NCI-H2196 treated with DMSO at 0.1 percent for 48 hours (cell line): ENCODE measurements around the gene PCBP3.
"Not testable (repeated sequence)": the region's sequence is repeated elsewhere in the genome, so short reads cannot be mapped to it uniquely, and the experiment has no call there.

ENCODE experiments used
- DNase-seq: peaks from one replicate; lab custom pipeline; 2025; ENCODE audit not compliant: unreplicated experiment; lab: John Stamatoyannopoulos, UW

Gene PCBP3

DNA sequence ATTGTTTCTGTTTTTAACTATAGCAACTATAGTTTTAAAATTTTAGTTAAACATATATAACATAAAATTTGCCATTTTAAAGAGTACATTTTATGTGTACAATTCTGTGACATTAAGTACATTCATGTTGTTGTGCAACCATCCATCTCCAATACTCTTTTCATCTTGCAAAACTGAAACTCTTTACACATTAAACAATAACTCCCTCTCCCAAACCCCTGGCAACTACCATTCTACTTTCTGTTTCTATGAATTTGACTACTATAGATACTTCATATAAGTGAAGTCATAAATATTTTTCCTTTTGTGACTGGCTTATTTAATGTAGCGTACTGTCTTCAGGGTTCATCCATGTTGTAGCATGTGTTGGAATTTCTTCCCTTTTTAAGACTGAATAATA lies 25.9 kb downstream of the PCBP3 start:
- no peak for DNase-seq

DNA sequence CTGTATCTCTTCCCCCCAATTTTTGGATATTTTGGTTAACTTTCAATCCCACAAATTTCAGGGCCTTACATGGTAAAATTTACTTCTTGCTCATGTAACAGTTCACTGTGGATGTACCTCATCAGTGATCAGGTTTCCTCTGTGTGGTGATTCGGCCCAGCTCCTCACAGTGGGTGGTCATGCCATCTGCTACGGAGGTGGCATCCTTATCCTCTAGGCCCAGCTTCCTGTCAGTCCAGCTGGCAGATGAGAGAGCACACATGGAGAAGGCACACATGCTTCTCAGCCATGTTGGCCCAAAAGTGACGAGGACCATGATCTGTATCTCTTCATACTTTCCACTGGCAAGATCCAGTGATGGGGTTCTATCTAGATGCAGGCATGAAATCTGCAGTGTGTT lies 27.2 kb downstream of the PCBP3 start:
- DNase-seq = peak; percentile 11

DNA sequence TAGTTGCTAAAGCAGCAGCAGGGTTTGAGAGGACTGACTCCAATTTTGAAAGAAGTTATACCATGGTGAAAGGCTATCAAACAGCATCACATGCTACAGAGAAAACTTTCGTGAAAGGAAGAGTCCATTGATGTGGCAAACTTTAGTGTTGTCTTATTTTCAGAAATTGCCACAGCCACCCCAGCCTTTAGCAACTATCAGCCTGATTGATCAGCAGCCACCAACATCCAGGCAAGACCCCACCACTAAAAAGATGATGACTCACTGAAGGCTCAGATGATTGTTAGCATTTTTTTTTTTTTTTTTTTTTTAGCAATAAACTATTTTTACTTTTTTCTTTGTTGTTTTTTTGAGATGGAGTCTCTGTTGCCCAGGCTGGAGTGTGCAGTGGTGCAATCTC lies 35.3 kb downstream of the PCBP3 start:
- DNase-seq = not testable (repeated sequence)

DNA sequence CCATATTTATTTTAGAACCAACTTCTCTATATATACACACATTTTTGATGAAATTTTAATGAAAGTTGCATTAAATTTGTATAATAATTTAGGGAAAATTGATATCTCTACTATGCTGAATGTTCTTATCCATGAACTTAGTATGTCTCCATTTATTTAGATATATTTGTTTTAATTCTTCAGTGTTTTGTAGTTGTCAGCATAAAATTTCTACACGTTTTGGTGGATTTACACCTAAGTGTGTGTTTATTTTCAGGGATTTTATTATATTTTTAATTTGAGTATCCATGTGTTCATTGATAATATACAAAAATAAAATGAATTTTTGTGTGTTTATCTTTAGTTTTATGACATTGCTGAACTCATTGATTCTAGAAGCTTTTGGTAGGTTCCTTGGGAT lies 36.7 kb downstream of the PCBP3 start:
- DNase-seq = no peak

DNA sequence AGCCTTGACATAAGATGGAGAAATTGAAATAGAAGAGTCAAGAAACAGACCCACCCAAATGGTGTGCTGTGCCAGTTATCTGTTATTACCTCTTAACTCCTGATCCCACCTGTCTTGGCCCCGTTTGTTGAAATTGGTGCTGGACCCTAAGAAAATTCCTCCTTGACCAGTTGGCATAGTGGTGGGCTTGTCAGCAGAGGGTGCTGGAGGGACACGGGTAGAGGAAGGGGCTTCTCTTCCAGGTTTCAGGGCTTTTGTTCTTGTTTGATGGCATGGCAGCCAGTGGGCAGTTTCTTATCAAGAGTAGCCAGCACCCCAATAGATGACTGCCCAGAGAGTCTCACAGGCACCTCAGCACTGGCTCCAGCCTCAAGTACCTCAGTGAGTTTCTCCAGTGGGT lies 51.6 kb downstream of the PCBP3 start:
- DNase-seq = no peak

DNA sequence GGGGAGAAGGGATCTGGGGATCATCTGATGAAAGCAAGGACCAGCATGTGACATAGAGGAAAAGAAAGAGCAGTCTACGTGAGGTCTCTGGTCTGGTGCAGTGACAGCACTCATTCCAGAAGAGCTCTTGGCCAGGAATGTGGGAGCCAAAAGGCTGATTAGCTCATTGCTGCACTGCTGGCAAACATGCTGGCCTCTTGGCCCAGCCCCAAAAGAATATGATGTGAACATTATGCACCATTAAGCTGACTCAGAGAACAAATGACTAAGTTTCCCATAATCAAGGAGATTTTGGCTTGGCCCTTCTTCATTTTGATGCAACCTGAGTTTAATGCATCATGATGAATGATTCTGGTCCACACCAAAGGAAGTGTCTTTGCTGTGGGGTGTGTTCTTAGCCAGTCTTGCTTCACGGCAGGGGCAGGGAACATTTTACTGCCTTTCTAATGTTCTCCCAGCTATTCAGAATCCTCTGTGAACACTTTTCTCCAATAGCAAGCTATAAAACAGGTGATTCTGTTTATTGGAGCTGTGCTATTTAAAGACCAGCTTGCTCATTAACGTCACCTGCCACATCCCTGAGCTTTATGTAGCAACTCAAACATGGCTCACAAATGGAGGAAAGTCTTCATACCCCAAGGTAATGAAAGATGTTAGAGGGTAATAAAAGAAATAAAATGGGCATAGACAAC lies 55.1 kb downstream of the PCBP3 start:
- DNase-seq = no peak

DNA sequence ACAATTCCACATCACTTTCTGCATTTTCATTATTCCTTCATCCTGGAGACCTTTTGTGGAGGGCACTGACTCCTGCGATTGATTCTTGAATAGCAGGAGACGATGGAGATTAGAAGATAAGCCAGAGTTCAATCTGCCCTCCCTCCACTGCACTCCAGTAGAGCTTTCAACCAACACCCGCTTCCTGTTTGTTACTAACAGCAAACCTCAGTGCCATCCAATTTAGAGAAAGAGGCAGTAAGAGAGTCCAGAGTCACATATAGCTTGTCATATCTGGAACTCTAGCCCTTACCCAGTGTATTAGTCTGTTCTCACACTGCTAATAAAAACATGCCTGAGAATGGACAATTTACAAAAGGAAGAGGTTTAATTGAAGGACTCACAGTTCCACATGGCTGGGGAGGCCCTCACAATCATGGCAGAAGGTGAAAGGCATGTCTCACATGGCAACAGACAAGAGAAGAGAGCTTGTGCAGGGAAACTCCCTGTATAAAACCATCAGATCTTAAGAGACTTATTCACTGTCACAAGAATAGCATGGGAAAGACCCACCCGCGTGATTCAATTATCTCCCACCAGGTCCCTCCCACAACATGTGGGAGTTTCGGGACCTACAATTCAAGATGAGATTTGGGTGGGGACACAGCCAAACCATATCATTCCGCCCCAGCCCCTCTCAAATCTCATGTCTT lies 55.9 kb downstream of the PCBP3 start:
- DNase-seq = no peak

DNA sequence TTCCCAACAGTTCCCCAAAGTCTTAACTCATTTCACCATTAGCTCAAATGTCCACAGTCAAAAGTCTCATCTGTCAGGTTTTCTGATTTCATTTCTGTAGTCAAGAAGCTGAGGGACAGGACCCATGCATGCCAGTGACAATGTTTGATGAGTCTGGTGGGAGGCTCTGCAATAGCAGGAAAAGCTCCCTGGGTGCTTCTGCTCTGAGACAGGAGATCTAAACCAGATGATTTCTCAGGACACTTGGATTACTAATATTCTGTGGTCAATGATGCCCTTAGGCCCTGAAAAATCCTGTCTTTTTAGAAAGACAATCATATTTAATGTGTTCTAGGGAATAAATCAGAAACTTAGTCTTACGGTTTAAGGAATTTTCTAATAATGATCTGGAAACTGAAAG lies 56.4 kb downstream of the PCBP3 start:
- no peak for DNase-seq

DNA sequence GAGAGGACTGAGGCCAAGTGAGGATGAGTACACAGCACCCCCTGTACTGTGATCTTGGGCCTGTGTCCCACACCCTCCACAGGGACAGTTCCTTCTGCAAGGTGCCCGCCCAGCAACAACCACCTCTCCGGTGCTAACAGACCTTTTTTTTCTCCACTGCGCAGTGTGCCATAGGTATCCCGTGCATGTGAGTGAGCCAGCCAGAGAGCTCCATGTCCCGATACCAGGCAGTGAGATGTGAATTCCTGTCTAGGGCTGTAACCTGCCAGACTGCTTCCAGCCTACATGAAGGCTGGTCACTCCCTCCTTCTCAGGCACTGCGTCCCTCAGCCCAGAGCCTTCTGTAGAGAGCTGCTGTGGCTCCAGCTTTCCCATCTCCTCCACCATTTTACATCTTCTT lies 56.9 kb downstream of the PCBP3 start:
- DNase-seq = no peak

DNA sequence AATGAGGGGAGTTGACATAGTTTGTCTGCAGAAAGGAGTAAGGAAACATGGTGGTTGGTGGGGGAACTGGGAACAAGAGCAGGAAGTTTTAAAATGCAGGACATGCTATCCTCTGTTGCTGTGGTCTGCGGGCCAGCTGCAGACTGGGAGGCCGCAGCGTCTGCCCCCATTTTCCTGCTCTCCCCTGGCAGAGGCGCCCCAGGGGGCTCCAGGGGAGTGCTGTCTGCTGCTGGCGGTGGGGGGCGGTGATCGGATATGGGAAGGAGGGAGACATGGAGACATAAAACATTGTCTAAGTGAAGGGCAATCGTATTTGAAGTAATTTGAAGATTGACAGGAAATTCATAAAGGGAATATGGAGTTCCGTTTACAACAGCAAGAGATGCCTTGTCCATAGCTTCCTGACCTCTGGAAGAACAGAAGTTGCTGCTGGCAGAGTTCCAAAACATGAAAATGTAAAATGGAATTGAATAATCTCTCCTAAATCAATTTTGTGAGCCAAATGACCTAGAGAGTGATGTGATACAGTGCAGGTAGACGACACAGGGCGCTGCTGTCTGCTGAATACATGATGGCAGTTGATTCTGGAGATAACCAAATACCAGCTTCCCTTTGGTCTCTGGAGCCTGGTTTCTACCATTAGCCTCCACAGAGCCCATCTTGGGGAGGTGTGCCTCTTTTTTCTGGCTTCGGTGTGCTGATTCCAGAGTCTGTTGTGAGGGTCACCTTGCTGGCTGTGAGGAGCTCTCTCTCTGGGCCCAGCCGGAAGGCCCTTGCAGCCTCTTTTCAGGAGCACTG lies 61.0 kb downstream of the PCBP3 start:
- DNase-seq = no peak

DNA sequence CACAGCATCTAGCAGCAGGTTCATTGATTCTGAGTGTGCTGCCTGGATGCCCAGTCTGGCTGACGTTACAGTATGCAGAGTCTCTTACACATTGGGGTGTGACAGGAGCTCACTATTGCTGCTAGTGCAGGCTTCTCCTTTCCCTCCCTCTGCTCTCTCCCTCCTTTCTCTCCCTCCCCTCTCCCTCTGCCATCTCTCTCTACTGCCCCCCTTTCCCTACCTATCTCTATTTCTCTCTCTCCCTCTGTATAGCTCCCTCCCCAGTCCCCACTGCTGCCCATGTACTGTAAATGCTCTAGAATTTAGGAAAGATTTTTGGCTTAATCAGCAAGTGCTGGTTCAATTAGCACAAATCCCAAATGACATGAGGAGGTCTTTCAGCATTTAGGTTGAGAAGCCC lies 62.8 kb downstream of the PCBP3 start:
- no peak for DNase-seq

DNA sequence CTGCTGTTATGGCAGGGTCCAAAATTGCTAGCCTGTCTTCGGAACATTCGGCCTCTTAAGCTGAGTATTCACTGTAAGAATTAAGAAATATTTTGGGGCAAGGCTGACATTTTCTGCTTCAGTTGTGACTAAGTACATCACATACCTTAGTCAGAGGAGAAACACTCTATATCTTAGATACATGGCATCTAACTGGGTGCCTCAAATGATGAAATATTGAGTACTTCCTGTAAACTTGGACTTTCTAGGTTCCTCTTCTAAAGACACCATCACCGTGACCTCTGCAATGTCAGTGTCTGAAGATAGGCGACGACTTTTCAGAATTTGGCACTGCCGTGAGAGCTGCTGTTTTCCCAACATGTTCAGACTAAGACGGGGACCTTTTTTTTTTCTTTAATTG lies 65.6 kb downstream of the PCBP3 start:
- no peak for DNase-seq

DNA sequence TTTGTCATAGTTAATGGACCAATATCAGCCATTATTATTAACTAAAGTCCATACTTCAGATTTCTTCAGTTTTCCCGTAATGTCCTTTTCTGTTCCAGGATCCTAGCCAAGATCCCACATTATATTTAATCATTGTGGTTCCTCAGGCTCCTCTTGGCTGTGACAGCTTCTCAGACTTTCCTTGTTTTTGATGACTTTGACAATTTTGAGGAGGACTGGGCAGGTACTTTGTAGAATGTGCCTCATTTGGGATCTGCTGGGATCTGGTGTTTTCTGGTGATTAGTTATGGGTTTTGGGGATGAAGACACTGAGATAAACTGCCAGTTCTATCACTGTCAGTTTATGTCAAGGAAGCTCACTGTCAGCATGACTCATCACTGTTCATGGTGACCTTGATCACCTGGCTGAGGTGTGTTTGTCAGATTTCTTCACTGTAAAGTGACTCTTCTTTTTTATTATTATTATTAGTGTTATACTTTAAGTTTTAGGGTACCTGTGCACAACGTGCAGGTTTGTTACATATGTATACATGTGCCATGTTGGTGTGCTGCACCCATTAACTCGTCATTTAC lies 66.3 kb downstream of the PCBP3 start:
- no peak for DNase-seq

DNA sequence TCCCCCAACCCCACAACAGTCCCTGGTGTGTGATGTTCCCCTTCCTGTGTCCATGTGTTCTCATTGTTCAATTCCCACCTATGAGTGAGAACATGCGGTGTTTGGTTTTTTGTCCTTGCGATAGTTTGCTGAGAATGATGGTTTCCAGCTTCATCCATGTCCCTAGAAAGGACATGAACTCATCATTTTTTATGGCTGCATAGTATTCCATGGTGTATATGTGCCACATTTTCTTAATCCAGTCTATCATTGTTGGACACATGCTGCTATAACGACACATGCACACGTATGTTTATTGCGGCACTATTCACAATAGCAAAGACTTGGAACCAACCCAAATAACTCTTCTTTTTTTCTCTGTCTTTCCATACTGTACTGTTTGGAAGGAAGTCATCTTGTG lies 66.8 kb downstream of the PCBP3 start:
- DNase-seq = not testable (repeated sequence)

DNA sequence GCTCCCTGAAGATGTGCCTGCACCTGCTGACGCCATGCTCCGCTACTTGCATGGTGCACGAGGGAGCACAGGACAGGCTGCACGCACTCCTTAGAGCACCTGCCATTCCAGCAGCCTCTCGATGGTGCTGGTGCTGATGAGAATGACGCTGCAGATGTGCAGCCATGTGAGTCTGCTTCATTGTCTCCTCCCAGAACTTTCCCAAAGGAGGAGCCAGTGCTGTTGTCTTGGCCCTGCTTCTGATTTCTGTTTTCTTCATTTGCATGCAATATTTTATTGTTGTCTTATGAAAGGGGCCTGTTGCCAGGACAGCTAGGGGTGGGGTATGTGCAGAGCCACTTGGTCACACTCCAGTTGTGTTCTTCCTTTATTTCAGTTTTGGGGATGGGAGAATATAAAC lies 70.1 kb downstream of the PCBP3 start:
- DNase-seq = no peak

DNA sequence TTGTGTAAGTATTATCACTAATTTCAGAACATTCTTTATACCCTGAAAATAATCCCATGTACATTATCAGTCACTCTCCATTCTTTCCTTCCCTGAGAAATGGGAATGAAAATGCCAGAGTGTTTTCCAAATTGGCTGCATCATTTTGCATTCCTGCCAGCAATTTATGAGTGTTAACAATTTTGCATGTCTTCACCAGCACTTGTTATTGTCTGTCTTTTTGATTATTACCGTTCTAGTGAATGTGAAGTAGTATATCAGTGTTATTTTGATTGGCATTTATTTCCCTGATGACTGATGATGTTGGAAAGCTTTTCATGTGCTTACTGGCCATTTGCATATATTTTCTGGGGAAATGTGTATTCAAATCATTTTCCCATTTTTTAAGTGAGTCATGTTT lies 71.9 kb downstream of the PCBP3 start:
- no peak for DNase-seq

DNA sequence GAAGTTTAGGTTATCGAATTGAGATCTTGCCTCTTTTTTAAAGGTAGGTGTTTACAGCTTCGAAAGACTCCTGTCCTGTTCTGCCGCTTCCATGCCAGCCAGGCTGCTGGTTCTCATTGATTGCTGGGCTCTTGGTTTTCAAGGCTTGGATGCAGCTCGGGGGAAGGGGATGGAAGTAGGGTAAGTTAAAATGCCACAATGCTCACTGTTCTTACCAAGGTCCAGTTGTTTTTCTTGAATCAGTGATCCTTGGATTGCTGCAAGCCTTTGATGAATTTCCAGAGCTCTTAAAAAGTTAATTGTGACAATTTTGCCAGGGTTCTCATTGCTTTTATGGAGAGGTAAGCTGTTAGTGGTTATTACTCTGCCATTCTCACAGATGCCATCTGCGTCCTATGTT lies 74.9 kb downstream of the PCBP3 start:
- DNase-seq = no peak

DNA sequence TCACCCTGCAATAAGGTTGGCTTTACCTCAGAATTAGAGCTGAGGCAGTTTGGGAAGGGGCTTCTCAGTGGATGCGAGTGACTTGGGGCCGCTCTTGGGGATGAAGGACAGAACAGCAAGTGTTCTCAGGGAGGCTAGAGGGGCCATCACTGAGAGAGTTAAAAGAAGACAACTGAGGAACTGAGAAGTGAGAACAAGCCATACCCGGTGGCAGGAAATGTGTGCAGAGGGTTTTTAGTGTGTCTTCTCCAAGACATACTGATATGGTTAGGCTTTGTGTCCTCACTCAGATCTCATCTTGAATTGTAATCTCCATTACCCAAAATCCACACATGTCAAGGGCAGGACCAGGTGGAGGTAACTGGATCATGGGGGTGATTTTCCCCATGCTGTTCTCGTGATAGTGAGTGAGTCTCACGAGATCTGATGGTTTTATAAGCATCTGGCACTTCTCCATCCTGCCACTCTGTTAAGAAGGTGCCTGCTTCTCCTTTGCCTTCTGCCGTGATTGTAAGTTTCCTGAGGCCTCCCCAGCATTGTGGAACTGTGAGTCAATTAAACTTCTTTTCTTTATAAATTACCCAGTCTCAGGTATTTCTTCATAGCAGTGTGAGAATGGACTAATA lies 75.8 kb downstream of the PCBP3 start:
- no peak for DNase-seq

DNA sequence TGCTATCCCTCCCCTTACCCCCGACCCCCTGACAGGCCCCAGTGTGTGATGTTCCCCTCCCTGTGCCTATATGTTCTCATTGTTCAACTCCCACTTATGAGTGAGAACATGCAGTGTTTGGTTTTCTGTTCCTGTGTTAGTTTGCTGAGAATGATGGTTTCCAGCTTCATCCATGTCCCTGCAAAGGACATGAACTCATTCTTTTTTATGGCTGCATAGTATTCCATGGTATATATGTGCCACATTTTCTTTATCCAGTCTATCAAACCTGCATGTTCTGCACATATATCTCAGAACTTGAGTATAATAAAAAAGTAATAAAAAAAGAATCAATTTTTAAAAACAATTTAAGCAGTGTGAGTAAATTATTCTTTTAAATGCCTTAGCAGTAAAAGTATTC lies 76.7 kb downstream of the PCBP3 start:
- DNase-seq = not testable (repeated sequence)

DNA sequence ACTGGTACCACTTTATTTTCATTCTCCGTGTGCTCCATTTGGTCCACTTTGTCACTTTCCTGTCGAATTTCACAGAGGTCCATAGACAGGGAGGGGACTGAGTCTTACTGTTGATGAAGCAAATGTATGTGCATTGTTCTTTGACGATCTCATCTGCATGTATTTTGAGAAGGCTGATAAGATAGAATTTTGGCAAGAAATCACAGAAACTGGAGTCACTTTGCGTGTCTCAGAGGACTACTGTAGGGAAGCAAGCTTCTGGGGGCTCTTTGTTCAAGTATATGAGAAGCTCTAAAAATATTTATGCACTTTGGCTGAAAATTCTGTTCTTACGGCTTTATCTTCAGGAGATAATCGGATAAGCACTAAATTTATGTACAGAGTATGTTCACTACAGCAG lies 78.1 kb downstream of the PCBP3 start:
- no peak for DNase-seq
